Naive thymus-derived CD4-positive, alpha-beta T cell (primary cell): ENCODE measurements around the gene WBP11. TPM values are rescaled to one million over a fixed set of nuclear protein-coding genes. Genes with fewer than 3 reads are reported as not detected.
"Not testable (repeated sequence)": the region's sequence is repeated elsewhere in the genome, so short reads cannot be mapped to it uniquely, and the experiment has no call there.

Experiments
- ATAC-seq: fragments of 150-1000 bp; cut with Tn5 transposase; 2 replicates; pipeline ENCODE4 v1.10.0; 2021; ENCODE audit warnings: mild to moderate bottlenecking, moderate library complexity
- CTCF ChIA-PET: fragments of 350-600 bp; sonication (Branson Sonifier 250); formaldehyde crosslinking; loops from one replicate; lab custom pipeline; 2021; ENCODE audit warnings: antibody characterized with exemption; lab: Charles Lee
- POLR2A ChIA-PET: fragments of 350-600 bp; sonication (Branson Sonifier 250); formaldehyde crosslinking; loops from one replicate; lab custom pipeline; 2021; ENCODE audit warnings: antibody characterized with exemption, inconsistent platforms; lab: Charles Lee
- DNase-seq, 9 donors: peaks; one replicate each; pipeline versions ENCODE4 v3.0.0 to v3.0.0-alpha.2; 2020 to 2022; ENCODE audit warnings: mixed read lengths in 1 of 9
- H3K27ac ChIP-seq: one replicate; pipeline ENCODE4 v1.7.0; 2013; ENCODE audit warnings: mild to moderate bottlenecking, low read depth, low read length, moderate library complexity
- H3K27me3 ChIP-seq, 2 donors: one replicate each; pipeline ENCODE4 v1.7.0; 2013; ENCODE audit warnings: low read length in 2 of 2, mild to moderate bottlenecking in 2 of 2, moderate library complexity in 2 of 2; ENCODE audit not compliant: control insufficient read depth in 2 of 2, insufficient read depth in 2 of 2
- H3K36me3 ChIP-seq, 3 experiments: 1 replicate in 2 of 3; 2 replicates in 1 of 3; pipeline ENCODE4 v1.7.0; 2013; ENCODE audit warnings: low read length in 3 of 3, mild to moderate bottlenecking in 3 of 3, moderate library complexity in 1 of 3; ENCODE audit not compliant: insufficient read depth in 3 of 3, control insufficient read depth in 2 of 3
- H3K4me1 ChIP-seq, 2 donors: one replicate each; pipeline ENCODE4 v1.7.0; 2013; ENCODE audit warnings: low read length in 2 of 2, mild to moderate bottlenecking in 2 of 2, moderate library complexity in 1 of 2; ENCODE audit not compliant: control insufficient read depth in 2 of 2, insufficient read depth in 2 of 2
- H3K4me3 ChIP-seq: 2 replicates; pipeline ENCODE4 v1.7.0; 2013; ENCODE audit warnings: mild to moderate bottlenecking, low read length
- H3K9me3 ChIP-seq, 3 experiments: 1 replicate in 2 of 3; 2 replicates in 1 of 3; pipeline ENCODE4 v1.7.0; 2013; ENCODE audit warnings: low read length in 3 of 3; ENCODE audit not compliant: control insufficient read depth in 2 of 3
- H3K27ac Mint-ChIP-seq, 9 donors: one replicate each; pipeline ENCODE4 v1.8.0; 2020 to 2022; ENCODE audit warnings: mixed read lengths in 9 of 9, mild to moderate bottlenecking in 8 of 9, moderate library complexity in 5 of 9, inconsistent platforms in 2 of 9
- H3K27me3 Mint-ChIP-seq, 5 donors: one replicate each; pipeline ENCODE4 v1.8.0; 2021 to 2022; ENCODE audit warnings: mixed read lengths in 5 of 5, mild to moderate bottlenecking in 1 of 5
- H3K36me3 Mint-ChIP-seq, 5 donors: one replicate each; pipeline ENCODE4 v1.8.0; 2020 to 2022; ENCODE audit warnings: mixed read lengths in 5 of 5, mild to moderate bottlenecking in 3 of 5, inconsistent platforms in 1 of 5
- H3K4me1 Mint-ChIP-seq, 7 donors: one replicate each; pipeline ENCODE4 v1.8.0; 2020 to 2022; ENCODE audit warnings: mixed read lengths in 7 of 7, mild to moderate bottlenecking in 3 of 7, inconsistent platforms in 1 of 7
- H3K4me3 Mint-ChIP-seq, 10 donors: one replicate each; pipeline ENCODE4 v1.8.0; 2020 to 2022; ENCODE audit warnings: mild to moderate bottlenecking in 10 of 10, mixed read lengths in 10 of 10, moderate library complexity in 6 of 10, inconsistent platforms in 2 of 10
- H3K9me3 Mint-ChIP-seq, 11 donors: one replicate each; pipeline ENCODE4 v1.8.0; 2020 to 2022; ENCODE audit warnings: mixed read lengths in 11 of 11, mild to moderate bottlenecking in 4 of 11, inconsistent platforms in 1 of 11, moderate library complexity in 1 of 11
- intact Hi-C, 2 donors: fragments of 100-400 bp; cut with micrococcal nuclease; formaldehyde crosslinking; loops; one replicate each; pipeline ENCODE4 v1.15.1; 2023
- polyA plus RNA-seq, 2 donors: library from polyadenylated mRNA; unstranded; fragments of 300-500 nt; fragmentation: Illumina TruSeq; gene quantifications; one replicate each; pipeline ENCODE4 v1.2.3, GENCODE V29; 2021
- total RNA-seq, 6 experiments: library from RNA in 5 of 6; stranded (reverse) in 5 of 6; gene quantifications; 1 replicate in 5 of 6; 2 replicates in 1 of 6; pipeline ENCODE4 v1.2.3 and lab custom pipeline; 2021 to 2026

The WBP11 gene
- total and polyA plus RNA-seq, 7 experiments from 2014 or later: 58.5 to 129 (median 84.3) TPM

- Mint-ChIP-seq H3K4me3 (peak overlapping the region in 8 of 10 donors; percentile 34 to 100 (median 74)), H3K9me3 (peaks cover 0 to 53% (median 19%) of the 10 kb centered on the region in 11 donors), H3K36me3 (peaks cover 19 to 58% (median 53%) of the 10 kb centered on the region in 5 donors), H3K4me1 (peaks cover 15 to 52% (median 31%) of the 10 kb centered on the region in 7 donors), H3K27ac (peak overlapping the region in 5 of 9 donors; percentile 7 to 72 (median 18)), H3K27me3 (peaks cover 0 to 4% (median 0%) of the 10 kb centered on the region in 5 donors)
- Histone ChIP-seq H3K27ac (no peak overlapping the region), H3K27me3 (no peaks in the 10 kb centered on the region), H3K4me1 (peaks cover 1 to 14% of the 10 kb centered on the region in 2 donors), H3K9me3 (peaks cover 0 to 4% (median 0%) of the 10 kb centered on the region in 3 experiments), H3K4me3 (no peak overlapping the region), H3K36me3 (peaks cover 0 to 8% (median 0%) of the 10 kb centered on the region in 3 experiments)
- ChIA-PET CTCF (no interaction called here), POLR2A (no interaction called here)
- no peak for ATAC-seq
- DNase-seq: no peak
- intact Hi-C loops: no loop called here
These were observed 36.5 kb downstream of the WBP11 start for GRCh38 chr12:14766649-14767215.

- intact Hi-C loops, ATAC-seq, H3K36me3 ChIP-seq, H3K27ac ChIP-seq, POLR2A ChIA-PET, H3K27me3 Mint-ChIP-seq, H3K27me3 ChIP-seq, DNase-seq, H3K9me3 ChIP-seq, H3K4me3 ChIP-seq, CTCF ChIA-PET: not testable (repeated sequence)
- Mint-ChIP-seq H3K9me3 (peaks cover 0 to 58% (median 27%) of the 10 kb centered on the region in 11 donors), H3K36me3 (peaks cover 21 to 65% (median 60%) of the 10 kb centered on the region in 5 donors), H3K4me3 (peak overlapping the region in 3 of 10 donors; percentile 6 to 44 (median 15)), H3K4me1 (peaks cover 14 to 46% (median 30%) of the 10 kb centered on the region in 7 donors), H3K27ac (peak overlapping the region in 2 of 9 donors; percentile 19 to 62)
- peaks cover 0 to 14% of the 10 kb centered on the region in 2 donors for H3K4me1 ChIP-seq
These were observed 37.3 kb downstream of the WBP11 start for GRCh38 chr12:14766020-14766419.

GRCh38 chr12:14765398-14765797 is 37.9 kb downstream of the WBP11 start:
- peaks cover 14 to 44% (median 30%) of the 10 kb centered on the region in 7 donors for H3K4me1 Mint-ChIP-seq
- intact Hi-C loops: no loop called here

GRCh38 chr12:14759711-14760280 is 43.5 kb downstream of the WBP11 start:
- peaks cover 13 to 67% (median 60%) of the 10 kb centered on the region in 5 donors for H3K36me3 Mint-ChIP-seq
- POLR2A ChIA-PET, H3K4me1 ChIP-seq, H3K27me3 Mint-ChIP-seq, H3K27ac ChIP-seq, H3K27ac Mint-ChIP-seq, H3K27me3 ChIP-seq, CTCF ChIA-PET, ATAC-seq, intact Hi-C loops, DNase-seq, H3K36me3 ChIP-seq, H3K4me3 ChIP-seq, H3K4me3 Mint-ChIP-seq: not testable (repeated sequence)
- H3K9me3 Mint-ChIP-seq: peaks cover 0 to 67% (median 27%) of the 10 kb centered on the region in 11 donors
- peaks cover 0 to 15% (median 0%) of the 10 kb centered on the region in 3 experiments for H3K9me3 ChIP-seq
- peaks cover 0 to 31% (median 17%) of the 10 kb centered on the region in 7 donors for H3K4me1 Mint-ChIP-seq

More at GRCh38 chr12:14765398-14765797, 37.9 kb downstream of the WBP11 start:
- H3K4me3 Mint-ChIP-seq: peak overlapping the region in 1 of 10 donors; percentile 44
- H3K36me3 Mint-ChIP-seq: peaks cover 18 to 69% (median 65%) of the 10 kb centered on the region in 5 donors
- H3K4me1 ChIP-seq: peaks cover 0 to 14% of the 10 kb centered on the region in 2 donors
- H3K4me3 ChIP-seq: no peak overlapping the region
- H3K27ac ChIP-seq: no peak overlapping the region
- peaks cover 0 to 11% (median 0%) of the 10 kb centered on the region in 3 experiments for H3K9me3 ChIP-seq
- CTCF ChIA-PET: no interaction called here
- H3K27me3 ChIP-seq: no peaks in the 10 kb centered on the region
- H3K27me3 Mint-ChIP-seq: peaks cover 0 to 2% (median 0%) of the 10 kb centered on the region in 5 donors
- peaks cover 0 to 60% (median 29%) of the 10 kb centered on the region in 11 donors for H3K9me3 Mint-ChIP-seq
- H3K36me3 ChIP-seq: peaks cover 0 to 13% (median 0%) of the 10 kb centered on the region in 3 experiments
- DNase-seq (no peak), ATAC-seq (no peak)
- peak overlapping the region in 1 of 9 donors; percentile 19 for H3K27ac Mint-ChIP-seq
- POLR2A ChIA-PET: interaction anchor here (0.7 to 1.0 kb wide), 2 partner anchors 9 to 40 kb away, joined by 3 read pairs; a partner anchor contains a TSS

- Mint-ChIP-seq H3K4me3 (no peak overlapping the region), H3K36me3 (peaks cover 5 to 57% (median 43%) of the 10 kb centered on the region in 5 donors), H3K27me3 (peaks cover 0 to 3% (median 0%) of the 10 kb centered on the region in 5 donors), H3K27ac (peak overlapping the region in 1 of 9 donors; percentile 4), H3K9me3 (peaks cover 0 to 50% (median 18%) of the 10 kb centered on the region in 11 donors), H3K4me1 (peaks cover 6 to 44% (median 20%) of the 10 kb centered on the region in 7 donors)
- Histone ChIP-seq H3K27me3 (no peaks in the 10 kb centered on the region), H3K27ac (no peak overlapping the region), H3K36me3 (peaks cover 0 to 8% (median 0%) of the 10 kb centered on the region in 3 experiments), H3K4me1 (no peaks in the 10 kb centered on the region), H3K4me3 (no peak overlapping the region), H3K9me3 (peaks cover 0 to 15% (median 0%) of the 10 kb centered on the region in 3 experiments)
- intact Hi-C loops: loop anchor here in 1 of 2 donors (1.0 kb wide), 1 partner anchor 14 kb away; no protein-coding TSS in a partner anchor
- ChIA-PET CTCF (interaction anchor here (0.7 kb wide), 1 partner anchor 974 kb away, joined by 3 read pairs; no protein-coding TSS in a partner anchor), POLR2A (interaction anchor here (1.5 kb wide), 1 partner anchor 14 kb away, joined by 4 read pairs; no protein-coding TSS in a partner anchor)
- no peak for DNase-seq
- no peak for ATAC-seq
These were observed 46.7 kb downstream of the WBP11 start for GRCh38 chr12:14756334-14757143.

GRCh38 chr12:14751986-14752385 is 51.3 kb downstream of the WBP11 start:
- no peaks in the 10 kb centered on the region for H3K36me3 ChIP-seq

More at GRCh38 chr12:14751986-14752385, 51.3 kb downstream of the WBP11 start:
- Mint-ChIP-seq H3K27me3 (peaks cover 0 to 3% (median 0%) of the 10 kb centered on the region in 5 donors), H3K27ac (no peak overlapping the region), H3K36me3 (peaks cover 3 to 43% (median 28%) of the 10 kb centered on the region in 5 donors), H3K9me3 (peaks cover 2 to 15% (median 5%) of the 10 kb centered on the region in 11 donors), H3K4me1 (peaks cover 10 to 42% (median 21%) of the 10 kb centered on the region in 7 donors), H3K4me3 (no peak overlapping the region)
- ATAC-seq (no peak), DNase-seq (no peak)
- intact Hi-C loops: no loop called here
- Histone ChIP-seq H3K9me3 (no peaks in the 10 kb centered on the region), H3K27ac (no peak overlapping the region), H3K4me3 (no peak overlapping the region), H3K4me1 (no peaks in the 10 kb centered on the region), H3K27me3 (no peaks in the 10 kb centered on the region)
- CTCF ChIA-PET: interaction anchor here (0.6 kb wide), 1 partner anchor 32 kb away, joined by 5 read pairs; no protein-coding TSS in a partner anchor
- POLR2A ChIA-PET: interaction anchor here (0.5 to 1.4 kb wide), 2 partner anchors 18 to 34 kb away, joined by 4 to 6 read pairs; no protein-coding TSS in a partner anchor
